HG03280 (cell line): ENCODE measurements around the gene ATP13A4.
"Not testable (repeated sequence)": the region's sequence is repeated elsewhere in the genome, so short reads cannot be mapped to it uniquely, and the experiment has no call there.

Experiments
- ATAC-seq: cut with Tn5 transposase; IDR thresholded peaks from one replicate; pipeline ENCODE4 v1.9.1; 2021; ENCODE audit warnings: mild to moderate bottlenecking, moderate library complexity; ENCODE audit not compliant: unreplicated experiment

Gene ATP13A4

DNA sequence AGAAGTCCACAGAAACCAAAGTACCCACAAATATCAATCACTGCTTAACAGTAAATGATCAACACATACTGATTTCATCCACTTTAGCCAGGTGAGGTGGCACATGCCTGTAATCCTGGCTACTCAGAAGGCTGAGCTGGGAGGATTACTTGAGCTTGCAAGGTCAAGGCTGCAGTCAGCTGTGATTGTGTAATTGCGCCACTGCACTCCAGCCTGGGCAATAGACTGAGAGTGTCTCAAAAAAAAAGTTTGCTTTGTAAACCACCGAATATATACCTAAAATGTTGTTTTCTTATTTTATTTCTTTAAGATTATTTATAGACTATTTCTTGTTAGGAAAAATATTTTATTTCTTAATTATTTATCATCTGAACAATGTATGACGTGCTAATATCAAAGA, 8.7 kb upstream of the ATP13A4 start:
- no peak for ATAC-seq

- no peak for ATAC-seq
Measured at GRCh38 chr3:193560870-193561269, 6.2 kb upstream of the ATP13A4 start.

GRCh38 chr3:193560091-193560490, 5.4 kb upstream of the ATP13A4 start:
- no peak for ATAC-seq

DNA sequence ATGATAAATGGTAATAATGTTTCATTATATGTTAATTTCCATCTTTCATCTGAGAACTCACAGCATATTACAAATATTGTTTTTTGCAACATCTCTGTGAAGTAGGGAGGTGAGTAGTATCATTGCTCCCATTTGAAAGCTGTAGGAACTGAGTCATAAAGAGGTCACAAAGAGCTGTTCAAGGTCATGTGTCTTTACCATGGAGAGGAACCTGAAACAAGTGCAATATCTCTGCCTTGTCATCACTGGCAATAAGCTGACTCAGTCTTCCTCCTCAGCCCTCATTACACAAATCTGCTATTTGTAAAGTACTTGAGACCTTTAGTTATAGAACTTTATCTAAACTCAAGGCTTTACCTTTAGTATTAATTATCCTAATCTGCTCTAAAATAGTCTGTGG, 4.4 kb upstream of the ATP13A4 start:
- ATAC-seq: no peak

- no peak for ATAC-seq
Measured at GRCh38 chr3:193556841-193557240, 2.1 kb upstream of the ATP13A4 start.

- no peak for ATAC-seq
Measured at GRCh38 chr3:193553586-193553985, 1.1 kb downstream of the ATP13A4 start.

GRCh38 chr3:193552923-193553322, 1.8 kb downstream of the ATP13A4 start:
- ATAC-seq: no peak

DNA sequence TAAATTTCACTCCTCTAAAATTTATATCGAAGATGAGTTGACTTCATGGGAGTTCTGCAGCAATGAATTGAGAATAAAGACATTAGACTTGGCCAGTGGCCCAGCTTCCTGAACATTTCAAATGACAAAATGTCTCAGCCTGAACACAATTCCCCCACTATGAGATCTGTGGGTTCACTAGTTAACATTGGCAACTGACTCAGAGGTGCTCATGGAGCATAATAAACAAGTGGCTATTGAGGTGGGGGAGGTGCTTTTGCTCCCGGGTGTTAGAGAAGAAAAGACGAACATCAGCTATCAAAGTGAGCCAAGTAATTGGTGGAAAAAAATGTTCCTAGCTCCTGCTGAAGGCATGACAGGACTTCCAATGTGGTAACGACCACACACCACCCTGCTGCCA, 6.3 kb downstream of the ATP13A4 start:
- no peak for ATAC-seq

GRCh38 chr3:193546129-193546528, 8.6 kb downstream of the ATP13A4 start:
- ATAC-seq: no peak

DNA sequence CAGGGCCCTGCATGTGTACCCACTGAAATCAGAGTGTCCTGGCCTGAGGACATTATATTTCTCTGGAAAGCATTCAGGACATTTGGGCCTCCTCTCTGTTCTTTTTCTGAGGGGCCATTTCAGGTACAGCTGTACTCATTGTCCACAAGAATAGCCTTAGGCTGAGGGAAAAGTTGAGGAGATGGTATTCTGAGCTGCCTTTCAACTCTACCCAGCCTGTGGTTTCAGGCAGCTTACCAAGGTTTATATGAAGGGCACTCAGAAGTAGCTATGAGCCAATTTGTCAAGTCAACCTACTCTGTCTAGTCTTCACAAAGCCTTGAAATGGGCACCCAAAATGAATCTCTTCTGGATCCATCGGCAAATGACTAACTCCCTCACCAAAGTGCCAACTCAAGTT, 9.4 kb downstream of the ATP13A4 start:
- no peak for ATAC-seq

GRCh38 chr3:193544289-193544688, 10.4 kb downstream of the ATP13A4 start:
- no peak for ATAC-seq

DNA sequence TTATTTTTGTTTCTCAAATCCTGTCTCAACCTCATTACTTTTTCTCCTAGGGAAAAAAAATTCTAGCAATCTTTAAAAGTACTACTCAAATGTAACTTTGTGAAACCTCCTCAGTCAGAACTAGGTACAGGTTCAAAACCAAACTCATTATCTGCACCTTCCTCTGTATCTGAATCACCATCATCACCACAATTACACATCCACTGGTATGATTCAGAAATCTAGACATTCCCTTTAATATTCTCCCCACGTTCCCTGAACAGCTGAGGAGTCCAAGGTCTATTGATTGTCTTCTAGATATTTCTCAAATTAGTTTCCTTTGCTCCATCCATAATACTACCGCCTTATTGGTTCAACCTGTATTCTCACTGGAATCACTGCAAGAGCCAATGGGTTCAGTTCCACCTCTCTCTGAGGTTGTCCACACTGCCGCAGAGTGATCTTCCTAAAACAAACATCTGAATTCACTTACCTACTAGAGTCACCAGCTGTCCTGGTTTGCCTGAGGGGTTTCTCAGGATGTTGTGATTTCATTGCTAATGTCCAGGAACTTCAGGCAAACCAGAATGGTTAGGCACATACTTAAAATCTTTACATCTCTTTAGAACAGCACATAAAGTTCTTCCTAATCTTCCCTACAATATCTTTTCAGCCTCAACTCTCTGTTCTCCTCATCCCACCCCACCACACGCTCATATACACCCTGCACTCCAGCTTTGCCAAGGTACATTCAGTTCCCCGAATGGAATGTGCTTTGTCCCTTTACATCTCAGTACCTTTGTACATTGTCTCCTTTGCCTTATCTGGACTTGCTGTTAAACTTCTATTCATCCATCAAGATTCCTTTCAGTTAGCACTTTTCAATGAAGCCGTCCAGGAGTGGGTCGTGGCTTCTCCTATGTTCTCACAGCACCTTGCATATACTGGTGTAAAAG, 24.2 kb downstream of the ATP13A4 start:
- no peak for ATAC-seq

DNA sequence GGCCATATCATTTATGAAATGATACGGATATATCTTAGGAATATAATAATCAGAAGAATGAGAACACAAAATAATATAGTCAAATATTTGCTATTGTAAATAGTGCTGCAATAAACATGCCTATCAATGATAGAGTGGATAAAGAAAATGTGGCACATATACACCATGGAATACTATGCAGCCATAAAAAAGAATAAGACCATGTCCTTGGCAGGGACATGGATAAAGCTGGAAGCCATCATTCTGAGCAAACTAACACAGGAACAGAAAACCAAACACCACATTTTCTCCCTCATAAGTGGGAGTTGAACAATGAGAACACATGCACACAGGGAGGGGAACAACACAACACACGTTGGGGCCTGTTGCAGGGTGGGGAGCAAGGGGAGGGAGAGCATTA, 28.6 kb downstream of the ATP13A4 start:
- ATAC-seq: not testable (repeated sequence)

- no peak for ATAC-seq
Measured at GRCh38 chr3:193522473-193522872, 32.2 kb downstream of the ATP13A4 start.

DNA sequence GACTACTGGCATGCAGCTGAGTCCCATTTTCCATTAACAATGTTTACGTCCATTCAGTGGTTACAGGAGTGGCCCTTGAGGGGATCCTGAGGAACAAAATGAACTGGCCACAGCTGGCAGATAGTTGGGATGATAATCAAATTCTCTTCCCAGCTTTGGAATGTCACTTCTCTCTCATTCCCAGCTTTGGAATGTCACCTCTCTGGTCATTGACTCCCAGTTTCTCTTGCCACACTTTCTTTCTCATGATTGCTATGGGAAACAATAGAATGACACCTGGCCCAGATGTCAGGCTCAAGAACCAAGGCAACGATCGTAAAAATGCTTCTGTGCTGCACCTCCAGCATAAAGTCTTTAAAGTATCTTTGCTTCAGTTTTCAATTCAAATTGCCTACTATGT, 34.0 kb downstream of the ATP13A4 start:
- ATAC-seq: no peak

- no peak for ATAC-seq
Measured at GRCh38 chr3:193515966-193516365, 38.7 kb downstream of the ATP13A4 start.

DNA sequence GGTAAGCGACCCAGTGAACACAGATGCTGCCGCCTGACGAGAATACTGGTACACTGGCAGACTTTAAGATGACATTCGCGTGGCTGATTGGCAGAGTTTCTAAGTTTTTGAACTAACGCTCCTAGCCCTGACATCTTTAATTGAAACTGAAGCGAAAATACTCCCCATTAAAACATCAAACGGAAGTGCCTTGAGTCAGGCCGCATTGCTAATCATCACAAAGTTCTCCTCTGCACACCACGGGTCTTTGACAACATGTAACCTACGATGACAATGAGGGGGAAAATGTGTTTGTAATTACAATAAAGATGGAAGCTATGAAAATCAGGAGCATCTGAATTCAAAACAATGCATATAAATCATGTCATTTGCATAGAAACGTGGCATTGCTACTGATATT, 44.5 kb downstream of the ATP13A4 start:
- ATAC-seq: no peak

DNA sequence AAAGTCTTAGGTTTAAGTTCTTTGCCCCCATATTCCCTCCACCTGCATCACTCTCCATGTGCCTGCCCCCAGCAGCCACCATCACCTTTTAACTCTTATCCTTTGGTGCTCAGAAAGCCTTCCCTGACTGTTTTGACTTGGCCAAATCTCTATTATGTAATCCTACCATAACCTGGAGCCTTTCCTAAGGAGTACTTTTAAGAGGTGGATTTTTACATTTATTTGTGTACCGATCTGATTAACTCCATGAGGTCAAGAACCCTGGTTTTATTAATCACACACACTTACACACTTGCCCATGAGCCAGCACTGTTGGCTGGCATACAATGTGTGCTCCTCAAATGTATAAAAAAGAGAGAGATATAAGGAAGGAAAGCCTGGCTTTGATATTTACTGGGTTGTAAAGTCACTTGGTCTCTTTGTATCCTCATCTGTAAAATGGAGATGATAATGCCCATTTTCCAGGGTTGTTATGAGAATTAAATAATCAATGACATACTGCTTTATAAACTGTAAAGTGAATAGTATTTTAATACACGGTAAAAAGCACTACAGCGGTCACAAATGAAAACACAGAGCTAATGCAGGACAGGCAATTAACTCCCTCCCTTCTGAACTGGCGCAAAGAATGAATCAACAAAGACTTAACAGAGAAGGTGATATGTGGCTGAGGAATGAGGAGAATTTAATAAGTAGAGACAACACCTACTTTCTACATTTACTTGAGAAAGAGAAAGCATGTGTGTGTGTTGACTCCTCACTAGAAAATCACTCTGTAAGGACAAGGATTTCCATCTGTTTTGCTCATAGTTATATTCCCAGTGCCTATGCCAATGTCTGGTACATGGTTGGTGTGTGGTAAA, 45.4 kb downstream of the ATP13A4 start:
- no peak for ATAC-seq

DNA sequence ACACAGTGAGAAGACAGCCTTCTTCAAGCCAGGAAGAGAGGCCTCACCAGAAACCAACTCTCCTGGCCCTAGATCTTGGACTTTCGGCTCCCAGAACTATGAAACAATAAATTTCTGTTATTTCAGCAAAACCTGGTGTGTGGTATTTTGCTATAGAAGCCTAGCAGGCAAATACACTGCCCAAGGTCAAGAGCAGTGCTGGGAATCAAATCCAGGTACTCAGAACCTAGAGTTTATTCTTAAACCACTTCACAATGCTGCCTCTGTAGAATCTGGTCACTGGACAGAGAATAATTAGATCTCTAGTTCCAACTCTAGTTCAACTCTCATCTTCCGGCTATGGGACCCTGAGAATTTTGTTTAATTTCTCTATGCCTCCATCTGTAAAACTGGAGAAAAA, 46.6 kb downstream of the ATP13A4 start:
- ATAC-seq: no peak

GRCh38 chr3:193507566-193507965, 47.1 kb downstream of the ATP13A4 start:
- ATAC-seq: no peak

GRCh38 chr3:193506921-193507320, 47.8 kb downstream of the ATP13A4 start:
- no peak for ATAC-seq

GRCh38 chr3:193502871-193503270, 51.8 kb downstream of the ATP13A4 start:
- no peak for ATAC-seq
